NCI-H1930 (cell line): ENCODE measurements around the gene UROC1.

Experiments used
- DNase-seq, 2 experiments: peaks; one replicate each; lab custom pipeline; 2025; lab: John Stamatoyannopoulos, UW

UROC1 gene

GRCh38 chr3:126516152-126516935, 1.2 kb downstream of the UROC1 start:
- no peak for DNase-seq

GRCh38 chr3:126515066-126515706, 2.4 kb downstream of the UROC1 start:
- no peak for DNase-seq

GRCh38 chr3:126514161-126514560, 3.4 kb downstream of the UROC1 start:
- no peak for DNase-seq

- DNase-seq: no peak
These were observed 4.5 kb downstream of the UROC1 start for GRCh38 chr3:126512916-126513650.

- DNase-seq: no peak
These were observed 5.5 kb downstream of the UROC1 start for GRCh38 chr3:126512026-126512425.

- DNase-seq: no peak
These were observed 6.3 kb downstream of the UROC1 start for GRCh38 chr3:126511291-126511690.

GRCh38 chr3:126510308-126510910, 7.2 kb downstream of the UROC1 start:
- no peak for DNase-seq

GRCh38 chr3:126509597-126510307, 7.8 kb downstream of the UROC1 start:
- DNase-seq: no peak

GRCh38 chr3:126508564-126508964, 9.0 kb downstream of the UROC1 start:
- DNase-seq: no peak

GRCh38 chr3:126507886-126508285, 9.7 kb downstream of the UROC1 start:
- no peak for DNase-seq

GRCh38 chr3:126503701-126504100, 13.9 kb downstream of the UROC1 start:
- DNase-seq: no peak

GRCh38 chr3:126502656-126503055, 14.9 kb downstream of the UROC1 start:
- no peak for DNase-seq

GRCh38 chr3:126501736-126502135, 15.8 kb downstream of the UROC1 start:
- DNase-seq: no peak

- DNase-seq: no peak
These were observed 16.5 kb downstream of the UROC1 start for GRCh38 chr3:126501054-126501453.

- no peak for DNase-seq
These were observed 17.6 kb downstream of the UROC1 start for GRCh38 chr3:126500016-126500415.

GRCh38 chr3:126499401-126499800, 18.2 kb downstream of the UROC1 start:
- DNase-seq: no peak

- DNase-seq: no peak
These were observed 18.6 kb downstream of the UROC1 start for GRCh38 chr3:126498929-126499328.

GRCh38 chr3:126498461-126498860, 19.1 kb downstream of the UROC1 start:
- no peak for DNase-seq

- DNase-seq: no peak
These were observed 19.6 kb downstream of the UROC1 start for GRCh38 chr3:126497956-126498355.

- no peak for DNase-seq
These were observed 20.4 kb downstream of the UROC1 start for GRCh38 chr3:126496894-126497850.

GRCh38 chr3:126495786-126496185, 21.8 kb downstream of the UROC1 start:
- DNase-seq: no peak
